Cardiac fibroblast (primary cell): ENCODE data around the gene ZMIZ2.
"Not testable (repeated sequence)": the region's sequence is repeated elsewhere in the genome, so short reads cannot be mapped to it uniquely, and the experiment has no call there.

Experiments
- DNase-seq, 2 donors: peaks; one replicate each; pipeline versions ENCODE4 v3.0.0 to v3.0.0-alpha.2; 2010; ENCODE audit warnings: low read depth in 2 of 2
- H3K4me3 ChIP-seq, 2 donors: replicated peaks in 1 of 2; 1 replicate in 1 of 2; 2 replicates in 1 of 2; pipeline ENCODE4 v1.5.1; 2011; ENCODE audit warnings: low read depth in 2 of 2, low read length in 2 of 2, mild to moderate bottlenecking in 2 of 2, moderate library complexity in 1 of 2
- CTCF ChIP-seq: IDR thresholded peaks from one replicate; pipeline ENCODE4 v1.5.1; 2011; ENCODE audit warnings: low read depth, mild to moderate bottlenecking, low read length, inconsistent platforms

ZMIZ2 gene

DNA sequence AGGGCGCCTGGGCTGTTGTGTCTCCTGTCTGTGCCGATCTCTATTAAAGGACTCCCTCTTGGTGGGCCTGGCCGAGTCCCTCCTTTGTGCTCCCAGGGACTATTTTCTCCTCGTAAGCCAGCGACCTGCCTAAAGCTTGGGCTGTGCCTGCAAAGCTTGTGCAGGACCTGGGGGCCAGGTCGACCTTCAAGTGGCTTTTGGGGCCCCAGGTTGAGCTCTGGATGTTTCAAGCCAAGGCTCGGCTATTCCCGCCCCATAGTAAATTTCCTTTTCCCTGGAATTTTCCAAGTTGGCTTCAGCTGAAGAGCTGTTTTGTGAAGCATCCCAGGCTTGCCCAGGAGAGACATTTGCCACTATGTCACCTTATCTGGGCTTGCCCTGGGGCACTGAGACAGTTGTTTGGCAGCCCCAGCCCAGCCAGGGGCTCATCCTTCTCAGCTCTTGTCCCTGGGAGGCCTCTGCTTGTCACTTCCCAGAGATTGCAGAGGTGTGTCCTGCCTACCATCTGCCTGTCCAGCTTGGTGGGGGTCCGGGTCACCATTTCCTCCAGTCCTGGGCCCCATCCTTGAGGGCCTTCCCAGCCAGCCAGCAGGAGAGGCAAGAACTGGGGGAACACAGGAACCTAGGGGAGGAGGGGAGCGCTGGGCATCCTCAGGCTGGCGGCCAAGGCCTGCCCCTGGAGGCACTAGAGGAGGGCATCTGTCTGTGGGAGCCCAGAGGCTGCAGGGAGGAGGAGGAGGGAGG lies 20.2 kb downstream of the ZMIZ2 start:
- no peak for DNase-seq
- no peak for TF ChIP-seq CTCF
- H3K4me3 ChIP-seq, result no peak overlapping the region

- TF ChIP-seq CTCF, result no peak
- no peak for DNase-seq
- H3K4me3 ChIP-seq, result no peak overlapping the region
Measured at GRCh38 chr7:44769376-44769775, 20.7 kb downstream of the ZMIZ2 start.

DNA sequence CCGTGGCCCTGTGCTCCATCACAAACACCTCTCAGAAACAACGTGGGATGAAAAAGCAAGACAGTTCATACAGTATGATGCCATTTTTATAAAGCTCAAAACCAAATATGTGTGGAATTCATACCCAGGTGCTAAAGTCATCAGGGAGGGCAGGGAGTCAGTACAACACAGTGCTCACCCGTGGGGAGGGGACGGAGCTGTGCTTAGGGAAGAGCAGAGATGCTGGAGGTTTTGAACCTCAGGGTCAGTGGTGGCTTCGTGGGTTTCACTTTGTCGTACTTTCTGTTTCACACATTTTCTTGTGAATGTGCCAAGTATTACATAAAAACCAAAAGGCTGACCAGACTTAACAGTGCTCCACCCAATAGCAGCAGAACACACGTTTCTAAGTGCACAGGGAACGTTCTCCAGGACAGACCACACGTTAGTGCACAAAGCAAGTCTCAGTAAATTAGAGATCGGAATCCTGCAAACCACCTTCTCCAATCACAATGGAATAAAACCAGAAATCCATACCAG lies 21.2 kb downstream of the ZMIZ2 start:
- no peak overlapping the region for H3K4me3 ChIP-seq
- no peak for TF ChIP-seq CTCF
- DNase-seq, result peak; percentile 60 to 66

DNA sequence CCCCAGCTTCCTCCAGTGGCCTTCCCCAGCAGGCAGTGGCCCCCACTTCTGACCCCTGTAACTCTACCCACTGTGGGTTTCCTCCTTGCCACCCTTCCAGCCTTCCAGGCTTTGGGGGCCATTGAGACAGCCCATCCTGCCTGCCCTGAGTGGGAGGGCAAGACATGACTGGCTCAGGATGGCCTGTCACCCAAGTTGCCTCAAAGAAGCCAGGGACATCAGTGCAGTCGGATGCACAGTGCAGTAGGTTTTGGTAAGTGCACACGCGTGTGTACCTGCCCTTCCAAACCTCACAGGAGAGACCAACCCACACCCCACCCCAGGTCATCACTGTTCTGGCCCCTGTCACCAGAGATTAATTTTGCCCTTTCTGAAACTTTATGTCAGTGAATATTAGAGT lies 22.7 kb downstream of the ZMIZ2 start:
- no peak overlapping the region for H3K4me3 ChIP-seq
- DNase-seq, result no peak
- no peak for TF ChIP-seq CTCF

DNA sequence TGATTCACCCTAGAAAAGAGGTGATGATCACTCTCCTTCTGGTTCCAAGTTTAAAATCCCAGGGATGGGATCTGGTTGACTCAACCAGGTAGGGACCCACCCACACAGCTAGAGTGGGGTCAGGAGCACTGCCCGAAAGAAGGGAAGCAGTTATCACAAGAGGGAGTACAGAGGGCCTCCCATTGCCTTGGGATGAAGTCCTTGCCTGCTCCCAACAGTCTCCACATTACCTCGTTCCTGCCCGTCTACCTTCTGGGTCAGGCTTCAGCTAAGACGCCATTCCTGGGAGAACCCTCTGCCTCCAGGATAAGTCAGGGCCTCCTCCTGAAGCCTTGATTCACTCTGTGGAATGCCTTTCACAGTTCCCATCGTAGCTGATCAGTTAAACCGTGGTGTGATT lies 23.8 kb downstream of the ZMIZ2 start:
- TF ChIP-seq CTCF, result no peak
- no peak for DNase-seq
- H3K4me3 ChIP-seq, result no peak overlapping the region

DNA sequence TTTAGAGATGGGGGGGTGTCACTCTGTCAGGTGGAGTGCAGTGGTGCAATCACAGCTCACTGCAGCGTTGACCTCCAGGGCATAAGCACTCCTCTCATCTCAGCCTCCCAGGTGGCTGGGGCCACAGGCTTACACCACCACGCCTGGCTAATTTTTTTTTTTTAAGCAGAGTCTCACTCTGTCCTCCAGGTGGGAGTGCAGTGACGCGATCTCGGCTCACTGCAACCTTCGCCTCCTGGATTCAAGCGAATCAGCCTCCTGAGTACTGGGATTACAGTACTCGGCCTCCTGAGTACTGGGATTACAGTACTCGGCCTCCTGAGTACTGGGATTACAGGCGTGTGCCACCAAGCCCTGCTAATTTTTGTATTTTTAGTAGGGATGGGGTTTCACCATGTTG lies 24.2 kb downstream of the ZMIZ2 start:
- TF ChIP-seq CTCF, result no peak
- H3K4me3 ChIP-seq, result no peak overlapping the region
- no peak for DNase-seq

GRCh38 chr7:44774486-44774885 lies 25.8 kb downstream of the ZMIZ2 start:
- not testable (repeated sequence) for DNase-seq, H3K4me3 ChIP-seq
